Measurements from ENCODE around the gene COBL. TPM values are rescaled to one million over a fixed set of nuclear protein-coding genes. Genes with fewer than 3 reads are reported as not detected.

COBL gene
- total and polyA plus RNA-seq, 2 of the 8 experiments (the other 6 are each of a cell fraction or from before 2014, with no cell fraction given): 13.8 to 40.4 TPM

- no peak for TF ChIP-seq ASH2L (IDR thresholded peaks at IDR 0.05; ENCODE audit: low read length)
Measured at GRCh38 chr7:51288896-51289622, 27.6 kb downstream of the COBL start (continued).
